ENCODE results near the gene ELAVL3.

- TF ChIP-seq CTCF (IDR thresholded peaks at IDR 0.05) (no peak), POLR2AphosphoS5 (IDR thresholded peaks at IDR 0.05) (peak in 2 of 3 donors; percentile 53 to 55), POLR2A (IDR thresholded peaks at IDR 0.05) (no peak)
Measured at GRCh38 chr19:11528551-11529341, 47.9 kb upstream of the ELAVL3 start, which contains the start of gene ECSIT.
